CD4-positive, alpha-beta T cell treated with Interleukin-1 beta for 1 hour (primary cell): ENCODE data around the gene CUBN.

ENCODE experiments used
- DNase-seq, 2 donors: peaks; one replicate each; pipeline ENCODE4 v3.0.0-alpha.2; 2020 to 2022

Gene CUBN

DNA sequence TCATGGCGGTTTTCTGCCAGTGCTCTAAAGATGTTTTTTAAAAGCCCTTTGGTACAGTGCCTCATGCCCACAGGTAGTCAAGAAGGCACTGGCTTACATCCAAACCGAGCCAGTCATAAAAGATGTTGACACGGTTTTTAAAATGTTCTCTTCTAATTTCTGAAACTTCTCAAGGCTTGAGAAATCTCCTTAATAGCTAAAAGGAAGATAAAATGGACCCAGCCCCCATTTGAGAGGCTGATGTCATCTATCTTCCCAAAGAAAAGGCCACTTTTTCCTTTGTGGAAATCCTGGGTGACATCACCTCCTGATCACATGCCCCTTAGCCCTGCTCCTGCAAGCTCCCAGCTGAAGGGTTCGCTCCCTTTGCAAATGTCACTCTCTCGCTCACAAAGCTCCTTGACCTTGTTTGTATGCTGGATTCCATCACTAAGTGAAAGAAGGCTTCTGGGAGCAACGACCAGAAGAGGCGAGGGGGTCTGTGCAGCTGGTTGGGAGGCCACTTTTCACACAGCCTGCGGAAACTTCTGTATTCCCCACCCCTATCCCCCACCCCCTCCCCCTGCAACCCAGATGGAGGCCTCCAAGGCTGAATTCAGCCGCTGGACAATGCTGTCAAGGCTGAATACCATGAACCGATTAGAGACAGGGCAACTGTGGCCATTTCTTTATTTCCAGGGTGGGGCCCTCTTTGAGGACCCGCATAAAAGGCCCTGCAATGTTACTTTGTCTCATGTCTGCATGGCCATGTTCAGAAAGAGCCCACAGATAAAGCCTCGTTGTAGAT, 122.8 kb downstream of the CUBN start:
- DNase-seq = no peak

DNA sequence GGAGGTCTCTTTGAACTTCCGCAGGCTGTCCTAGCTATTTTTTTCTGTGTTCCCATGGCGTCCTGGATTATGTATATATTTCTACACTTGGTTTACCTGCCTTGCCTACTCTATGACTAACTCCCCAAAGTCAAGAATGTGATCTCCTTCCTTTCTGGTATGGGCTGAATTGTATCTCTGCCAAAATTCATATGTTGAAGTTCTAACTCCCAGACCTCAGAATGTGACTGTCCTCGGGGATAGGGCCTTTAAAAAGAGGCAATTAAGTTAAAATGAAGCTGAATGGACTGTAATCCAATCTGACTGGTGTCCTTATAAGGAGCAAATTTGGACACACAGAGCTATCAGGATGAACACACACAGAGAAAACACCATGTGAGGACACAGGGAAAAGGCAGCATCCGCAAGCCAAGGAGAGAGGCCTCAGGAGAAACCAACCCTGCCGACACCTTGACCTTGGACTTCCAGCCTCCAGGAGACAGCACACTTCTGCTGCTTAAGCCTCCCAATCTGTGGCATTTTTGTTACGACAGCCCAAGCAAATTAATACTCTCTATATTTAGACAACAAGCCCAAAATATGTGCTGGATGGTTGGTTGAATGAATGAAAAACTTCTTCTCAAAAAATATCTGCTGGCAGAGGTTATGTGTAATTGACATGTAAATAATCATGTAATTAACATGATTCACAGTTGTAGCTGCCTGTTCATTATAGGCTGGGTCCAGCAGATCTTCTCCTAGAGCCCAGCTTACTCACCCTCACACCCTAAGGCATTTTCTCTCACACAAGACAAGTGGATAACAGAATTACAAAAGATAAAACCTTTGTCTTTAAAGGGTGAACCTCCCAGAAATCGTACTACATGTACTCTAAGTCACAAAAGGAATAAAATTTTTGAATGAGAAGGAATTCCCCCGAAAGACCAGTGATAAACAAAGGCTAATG, 123.7 kb downstream of the CUBN start:
- no peak for DNase-seq

DNA sequence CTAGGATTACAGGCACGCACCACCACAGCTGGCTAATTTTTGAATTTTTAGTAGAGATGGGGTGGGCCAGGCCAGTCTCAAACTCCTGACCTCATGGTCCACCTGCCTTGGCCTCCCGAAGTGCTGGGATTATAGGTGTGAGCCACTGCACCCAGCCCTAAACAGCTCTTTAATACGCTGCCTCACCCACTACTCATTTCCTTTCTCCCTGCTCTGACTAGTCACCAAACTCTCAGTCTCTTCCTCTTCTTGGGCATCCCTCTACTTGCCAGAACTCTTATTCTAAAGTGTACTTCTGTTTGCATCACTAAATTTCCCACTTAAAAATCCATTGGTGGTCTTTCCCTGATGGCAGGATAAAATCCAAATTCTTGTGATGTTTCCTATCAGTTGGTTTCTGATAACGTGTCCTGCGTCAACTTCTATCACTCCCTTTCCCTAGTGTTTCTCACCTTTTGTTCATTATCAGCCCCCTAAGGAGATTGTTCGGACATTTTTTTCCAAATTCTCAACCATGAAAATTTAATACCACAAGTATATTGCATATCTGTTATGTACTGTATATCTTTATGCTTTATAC, 124.7 kb downstream of the CUBN start:
- no peak for DNase-seq

DNA sequence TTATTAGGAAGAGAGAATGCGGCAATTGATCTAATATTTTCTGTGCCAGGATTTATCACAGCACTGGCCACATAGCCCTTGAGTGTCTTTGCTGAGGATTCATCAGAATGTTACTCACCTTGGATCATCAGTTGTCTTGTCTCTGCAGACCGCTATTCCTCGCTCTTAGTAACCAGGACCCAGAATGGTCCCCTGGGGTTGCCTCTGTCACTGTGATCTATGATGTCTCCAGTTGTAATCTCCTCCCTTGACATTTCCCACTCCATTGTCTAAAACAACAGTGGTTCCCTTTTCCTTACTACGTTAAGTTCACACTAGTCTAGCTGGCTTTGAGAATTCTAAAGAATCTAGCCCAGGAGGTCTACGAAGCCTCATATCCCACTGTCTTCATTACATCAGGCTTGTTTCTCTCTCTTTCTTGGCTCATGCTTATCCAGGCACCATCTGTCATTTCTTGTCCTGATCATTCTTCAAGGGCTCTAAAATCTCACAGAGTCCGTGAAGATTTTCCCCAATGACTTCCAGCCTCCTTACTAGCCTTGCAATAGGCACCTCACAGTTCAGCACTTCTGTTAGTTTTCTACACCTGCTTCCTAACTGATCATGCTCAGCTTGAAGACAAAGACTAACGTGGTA, 125.8 kb downstream of the CUBN start:
- no peak for DNase-seq

DNA sequence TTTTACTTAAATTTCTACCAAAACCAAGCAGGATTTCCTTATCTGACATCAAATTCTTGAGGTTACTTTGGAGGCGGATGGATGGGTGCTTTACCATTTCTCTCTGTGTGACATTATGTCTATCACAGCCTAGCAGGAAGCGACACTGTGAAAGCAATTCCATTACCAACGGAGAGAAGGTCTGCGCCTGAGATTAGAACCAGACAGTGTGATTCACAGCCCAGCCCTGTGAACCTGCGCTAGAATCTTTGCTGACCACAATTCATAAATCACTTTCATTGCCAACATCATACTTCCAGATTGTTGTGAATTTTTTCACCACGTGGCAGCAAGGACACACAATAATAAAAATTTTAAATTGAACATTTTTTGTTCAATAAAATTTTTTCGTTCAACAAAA, 126.5 kb downstream of the CUBN start:
- peak; percentile 73 to 76 for DNase-seq

DNA sequence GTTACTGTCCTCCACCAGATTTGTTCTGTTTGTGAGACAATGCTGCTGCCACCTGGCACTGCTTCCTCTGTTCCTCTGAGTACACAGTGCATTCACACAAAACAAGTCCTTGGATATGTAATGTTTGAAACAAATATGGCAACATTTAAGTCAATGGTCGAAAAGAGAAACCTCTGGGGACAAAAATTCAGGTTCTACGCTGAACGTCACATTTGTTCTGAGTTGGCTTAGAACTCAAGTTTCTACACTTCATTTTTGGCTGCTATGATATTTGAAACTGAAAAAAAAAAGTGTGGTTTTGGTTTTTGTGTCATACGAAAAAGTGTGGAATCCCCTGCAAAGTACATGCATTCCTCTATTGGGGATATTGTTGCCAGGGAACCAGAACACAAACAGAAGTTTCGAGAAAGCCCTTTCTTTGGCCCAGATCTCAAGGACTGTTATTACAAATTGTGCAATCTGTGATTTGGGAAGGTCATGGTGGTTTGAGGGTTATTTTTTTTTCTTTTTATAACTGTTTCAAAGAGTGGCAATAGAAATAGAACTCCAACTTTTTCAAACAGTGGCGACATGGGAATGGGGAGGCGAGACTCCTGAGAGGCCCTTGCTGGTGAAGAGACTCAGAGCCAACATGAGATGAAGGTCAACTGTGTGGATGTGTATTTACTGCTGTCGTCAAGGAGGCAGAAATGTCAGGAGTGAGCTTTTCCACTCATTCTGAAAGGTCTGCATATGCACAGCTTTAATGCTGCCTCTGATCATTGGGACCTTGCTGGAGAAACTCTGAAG, 127.5 kb downstream of the CUBN start:
- peak; percentile 52 to 74 for DNase-seq

DNA sequence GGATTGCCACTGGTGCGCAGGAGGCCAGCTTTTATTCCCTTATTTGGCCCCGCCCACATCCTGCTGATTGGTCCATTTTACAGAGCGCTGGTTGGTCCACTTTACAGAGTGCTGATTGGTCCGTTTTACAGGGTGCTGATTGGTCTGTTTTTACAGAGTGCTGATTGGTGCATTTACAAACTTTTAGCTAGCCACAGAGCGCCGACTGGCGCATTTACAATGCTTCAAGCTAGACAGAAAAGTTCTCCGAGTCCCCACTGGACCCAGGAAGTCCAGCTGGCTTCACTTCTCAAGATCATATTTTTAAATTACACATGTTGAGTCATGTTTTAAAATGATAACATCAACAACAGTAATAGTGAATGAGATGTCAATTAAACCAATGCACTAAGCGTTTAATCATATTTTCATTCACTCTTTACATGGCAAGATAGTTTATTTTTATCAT, 128.3 kb downstream of the CUBN start:
- DNase-seq = no peak

DNA sequence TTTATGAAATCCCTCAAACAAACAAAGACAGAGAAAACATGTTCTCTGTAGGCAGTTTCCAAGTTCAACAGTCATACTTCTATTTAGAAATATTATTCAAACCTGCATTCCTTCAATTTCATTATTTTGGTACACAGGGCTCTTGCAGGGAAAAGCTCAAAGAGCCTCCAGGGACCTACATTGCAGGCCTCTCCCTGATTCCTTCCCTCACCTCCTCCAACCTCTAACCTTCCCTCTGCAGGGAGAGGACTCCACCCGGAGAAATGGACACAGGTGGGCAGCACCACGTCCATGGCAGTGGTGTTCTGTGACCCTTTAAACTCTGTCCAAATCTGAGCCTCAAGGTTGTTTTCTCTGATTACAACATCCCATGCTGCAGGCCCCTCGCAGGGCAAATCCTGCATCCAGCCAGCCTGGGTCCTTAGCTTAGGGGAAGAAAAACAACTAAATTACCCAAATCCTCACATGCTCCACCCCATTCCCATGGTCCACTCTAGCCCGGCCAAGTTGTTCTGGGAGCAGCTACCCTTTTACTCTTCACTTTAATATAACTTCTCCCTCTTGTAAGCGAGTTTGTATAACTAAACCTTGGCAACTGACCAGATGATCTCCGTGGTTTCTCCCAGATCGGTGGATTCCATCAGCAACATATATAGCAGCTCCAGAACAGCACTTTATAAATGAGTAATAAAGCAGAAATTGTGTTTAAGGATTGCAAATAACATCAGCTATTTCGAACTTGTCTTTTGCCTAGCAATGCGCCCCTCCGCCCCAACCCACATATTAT, 129.8 kb downstream of the CUBN start:
- no peak for DNase-seq

DNA sequence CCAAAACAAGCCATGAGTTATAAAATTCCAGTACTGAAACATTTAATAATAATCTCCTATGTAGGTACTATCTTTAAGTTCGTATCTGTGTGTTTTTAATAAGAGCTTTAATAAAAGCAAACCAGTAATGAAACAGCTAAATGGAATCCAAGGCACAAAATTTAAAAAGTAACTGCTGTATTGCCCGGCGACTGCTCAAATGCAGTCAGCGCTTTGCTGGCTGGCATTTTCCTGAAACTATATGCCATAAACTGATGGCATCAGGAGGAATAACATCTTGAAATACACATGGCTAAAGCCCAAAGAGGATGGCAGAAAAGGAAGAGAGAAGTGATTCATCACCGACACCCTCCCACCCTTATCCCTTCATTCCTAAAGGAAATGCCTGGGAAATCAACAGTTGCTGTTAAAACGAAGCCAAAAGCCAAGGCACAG, 133.1 kb downstream of the CUBN start:
- DNase-seq = no peak

DNA sequence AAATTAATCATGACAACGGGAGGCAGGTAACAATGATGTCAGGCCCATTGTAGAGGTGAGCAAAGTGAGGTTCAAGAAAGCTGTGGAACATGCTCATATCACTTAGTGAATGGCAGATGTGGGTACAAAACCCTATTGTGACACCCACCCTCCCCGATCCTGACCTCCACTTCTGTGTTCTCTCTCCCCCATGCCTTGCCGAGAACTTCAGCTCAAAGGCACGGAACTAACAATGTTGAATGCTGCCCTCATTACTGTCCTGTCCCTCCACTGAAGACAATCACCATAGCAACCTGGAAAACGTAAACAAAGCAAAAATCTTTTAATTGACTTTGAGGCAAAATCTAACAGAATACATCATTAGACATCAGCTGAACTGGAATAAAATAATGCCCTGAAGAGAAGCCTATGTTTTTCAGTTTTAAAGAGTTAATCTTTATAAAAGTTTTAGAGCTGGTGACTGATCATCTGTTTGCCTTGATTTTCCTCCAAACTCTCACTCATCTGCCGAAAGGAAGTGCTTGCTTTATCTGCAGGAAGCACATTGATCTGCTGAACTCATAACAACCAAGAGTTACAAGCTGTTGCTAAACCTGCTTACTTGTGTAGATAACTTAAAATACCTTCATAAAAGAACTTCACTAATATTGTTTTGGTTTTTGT, 133.6 kb downstream of the CUBN start:
- DNase-seq = peak in 1 of 2 donors; percentile 36

DNA sequence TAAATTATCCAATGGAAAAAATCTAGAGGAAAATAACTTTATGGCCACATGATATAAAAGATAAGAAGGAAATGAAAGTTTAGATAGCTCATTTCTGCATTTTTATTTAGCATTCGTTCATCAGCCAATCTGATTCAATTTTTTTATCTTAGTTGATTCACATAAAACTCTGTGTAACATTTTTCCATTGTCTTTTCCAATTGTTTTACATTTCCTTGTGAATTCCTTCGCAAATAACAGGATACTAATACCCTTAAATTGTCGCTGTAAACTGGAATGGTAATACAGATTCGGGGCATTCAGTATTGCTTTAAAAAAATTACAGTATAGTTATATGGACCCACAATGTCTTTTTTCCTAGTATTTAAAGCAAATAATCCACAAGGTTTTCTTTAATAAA, 136.4 kb downstream of the CUBN start:
- no peak for DNase-seq

DNA sequence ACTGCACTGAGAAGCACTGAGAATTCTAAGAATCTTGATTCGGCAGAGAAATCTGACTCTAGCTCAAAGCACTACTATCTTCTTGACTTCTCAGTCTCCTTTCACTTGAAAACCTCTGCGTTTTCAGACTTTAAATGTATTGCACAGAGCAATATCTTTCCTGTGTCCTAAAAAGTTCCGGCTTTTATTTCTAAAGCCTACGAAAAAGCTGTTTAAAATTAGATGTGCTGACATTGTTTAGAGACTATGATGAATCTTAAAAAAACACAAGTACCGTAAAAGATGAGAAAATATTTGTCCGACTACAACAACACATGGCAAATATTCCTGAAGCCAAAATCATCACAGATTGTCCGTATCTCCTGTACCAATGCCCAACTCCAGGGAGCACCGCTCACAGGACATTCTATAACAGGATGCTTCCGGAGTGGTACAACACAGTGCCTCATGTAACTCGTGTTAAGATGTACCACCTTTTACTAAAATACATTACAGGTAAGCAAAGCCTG, 136.9 kb downstream of the CUBN start:
- DNase-seq = no peak

DNA sequence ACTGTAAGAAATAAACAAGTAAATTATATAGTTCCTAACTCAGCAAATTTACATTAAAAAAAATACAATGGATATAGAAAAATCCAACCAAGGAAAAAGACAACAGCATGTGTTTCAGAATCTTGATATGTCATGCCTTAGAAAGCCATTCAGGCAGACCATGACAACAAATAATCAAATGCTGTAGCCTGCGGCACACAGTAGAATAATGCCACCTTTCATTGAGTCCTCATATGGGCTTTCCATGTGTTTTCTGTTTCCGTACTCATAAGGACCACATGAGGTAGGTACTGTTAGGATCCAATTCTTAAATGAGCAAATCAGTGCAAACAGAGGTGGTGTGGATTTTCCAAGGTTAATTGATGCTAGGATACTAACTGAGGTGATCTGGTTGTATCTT, 138.6 kb downstream of the CUBN start:
- DNase-seq = no peak

DNA sequence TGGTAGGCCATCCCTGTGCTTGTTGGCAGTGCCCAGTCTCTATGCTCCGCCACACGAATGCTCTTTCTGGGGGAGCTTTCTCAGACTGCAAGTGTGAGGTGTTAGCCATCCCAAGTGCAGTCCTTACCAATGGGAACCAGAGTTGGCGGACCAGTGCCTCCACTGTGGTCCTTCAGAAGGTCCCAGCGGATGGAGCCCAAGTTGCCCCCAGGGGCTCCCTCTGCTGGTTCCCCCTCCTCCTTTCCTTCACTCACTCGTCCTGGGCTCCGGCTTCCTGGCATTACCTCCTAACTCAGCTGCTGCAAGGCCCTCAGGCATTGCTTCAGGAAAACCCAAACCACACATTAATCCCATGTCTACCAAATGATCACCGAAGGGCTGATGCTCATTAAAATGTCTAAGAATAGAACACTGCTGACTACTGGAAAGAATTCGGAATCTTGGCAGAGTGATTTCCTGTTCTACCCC, 139.8 kb downstream of the CUBN start:
- DNase-seq = no peak

DNA sequence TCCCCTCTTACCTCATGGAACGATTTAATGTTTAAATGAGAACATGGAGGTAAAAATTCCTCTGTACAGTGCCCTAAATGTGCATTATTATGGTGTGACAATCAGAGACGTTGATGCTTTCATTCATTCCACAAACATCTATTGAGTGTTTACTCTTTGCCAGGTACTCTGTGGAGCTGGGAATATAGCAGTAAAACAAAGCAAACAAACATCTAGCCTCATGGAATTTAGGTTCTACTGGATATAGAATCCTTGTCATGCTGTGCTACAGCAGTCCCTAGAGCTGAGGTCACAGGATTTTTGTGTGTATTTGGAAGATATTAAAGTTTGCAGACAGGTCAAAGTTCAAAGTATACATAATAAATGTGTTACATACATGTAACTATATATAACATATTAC, 140.7 kb downstream of the CUBN start:
- DNase-seq = no peak

DNA sequence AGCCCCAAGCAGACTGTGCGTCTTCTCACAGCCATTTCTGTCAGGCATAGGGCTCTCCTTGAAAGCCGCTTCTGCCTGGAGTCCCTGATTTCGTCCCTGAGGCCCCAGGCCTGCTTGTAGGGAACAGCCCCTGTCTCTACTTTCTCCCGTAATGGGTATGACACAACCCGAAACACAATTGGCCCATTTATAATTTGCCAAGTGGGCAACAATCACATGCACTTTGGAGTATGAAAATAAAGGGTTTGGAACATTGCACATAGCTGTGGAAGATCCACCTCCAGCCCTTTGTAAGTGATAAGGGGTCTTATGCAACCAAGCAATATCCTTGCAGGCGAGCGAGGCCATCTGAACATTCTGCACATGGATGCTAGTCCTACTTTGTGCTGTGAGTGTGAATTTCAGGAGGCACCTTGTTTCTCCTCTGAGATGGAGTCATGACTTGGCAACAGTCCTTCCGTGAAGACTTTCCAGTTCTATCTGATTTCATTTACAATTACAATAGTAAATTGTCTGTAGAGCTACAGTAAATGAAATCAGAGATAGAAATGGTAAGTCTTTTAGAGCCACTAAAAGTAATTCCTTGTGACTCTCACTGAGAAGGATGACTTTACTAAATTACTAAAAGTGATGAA, 141.5 kb downstream of the CUBN start:
- DNase-seq = no peak

DNA sequence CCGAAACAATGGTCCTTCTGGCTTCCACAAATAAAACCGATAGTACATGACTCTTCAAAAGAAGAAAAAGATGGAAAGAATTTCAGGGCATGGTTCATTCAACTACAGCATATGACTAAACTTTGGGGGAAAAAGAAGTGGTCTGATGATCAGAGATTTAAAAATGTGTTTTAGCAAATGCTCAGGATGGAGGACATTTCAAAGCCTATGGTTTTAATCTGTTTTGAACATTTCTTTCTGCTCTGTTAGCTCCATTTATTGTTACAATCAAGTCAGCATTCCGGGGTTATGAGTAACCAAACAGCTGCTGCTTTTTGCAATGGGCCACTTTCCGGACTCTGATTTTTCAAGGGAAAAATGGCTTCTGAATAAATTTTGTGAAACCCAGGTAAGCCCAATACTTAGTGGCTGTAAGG, 142.4 kb downstream of the CUBN start:
- DNase-seq = no peak

DNA sequence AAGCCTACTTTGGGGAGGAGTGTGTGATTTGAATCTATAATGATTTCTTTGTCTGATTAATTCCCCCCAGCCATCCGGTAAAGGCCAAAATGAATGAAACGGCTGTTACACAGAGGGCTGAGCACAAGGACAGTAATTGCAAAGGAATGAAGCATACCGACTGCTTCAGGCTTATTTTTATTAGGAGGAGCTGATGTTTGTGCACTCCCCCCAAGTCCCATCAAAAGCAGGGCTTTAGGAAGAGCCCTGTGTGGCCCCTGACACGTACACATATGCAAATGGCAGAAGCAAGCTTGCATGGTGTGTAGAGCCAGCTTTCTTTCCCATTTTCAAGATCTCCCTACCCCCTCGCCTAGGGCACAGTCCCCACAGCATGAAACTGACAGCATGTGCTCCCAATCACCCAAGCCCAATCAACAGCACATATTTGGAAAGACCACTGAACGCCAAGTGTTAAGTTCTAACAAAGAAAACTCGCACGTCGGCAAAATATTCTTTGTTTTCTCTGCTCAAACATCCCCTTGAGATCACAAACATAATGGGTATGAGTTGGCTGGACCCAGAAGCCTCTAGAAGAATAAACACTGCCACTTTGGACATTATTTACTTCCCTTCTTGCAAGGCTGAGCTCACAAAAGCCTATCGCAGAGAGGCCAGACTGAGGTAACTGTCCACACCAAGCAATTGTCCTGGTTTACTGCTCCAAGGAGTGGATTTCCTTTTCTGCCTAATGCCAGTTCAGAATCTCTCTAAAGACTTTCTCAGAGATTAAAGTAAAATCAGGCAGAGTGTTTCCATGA, 143.0 kb downstream of the CUBN start:
- no peak for DNase-seq

DNA sequence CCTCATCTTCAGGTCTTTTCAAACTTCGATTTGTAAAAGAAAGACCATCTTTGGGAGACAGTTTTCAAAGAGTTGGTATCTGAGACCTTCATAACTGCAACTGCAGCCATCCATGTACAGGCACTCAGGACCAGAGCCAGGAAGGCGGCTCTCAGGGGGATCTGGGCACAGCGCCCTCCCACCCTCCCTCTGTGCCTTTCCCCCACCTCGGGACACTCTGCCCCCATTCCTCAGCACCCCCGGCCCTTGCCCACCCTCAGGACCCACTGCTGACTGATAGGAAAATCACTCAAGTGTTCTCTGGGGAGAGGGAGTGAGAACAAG, 143.6 kb downstream of the CUBN start:
- DNase-seq = no peak
